8988T (cell line): ENCODE results near the gene SMIM7.

Experiments
- DNase-seq: peaks from one replicate; pipeline ENCODE4 v3.0.0; 2011

SMIM7 gene

DNA sequence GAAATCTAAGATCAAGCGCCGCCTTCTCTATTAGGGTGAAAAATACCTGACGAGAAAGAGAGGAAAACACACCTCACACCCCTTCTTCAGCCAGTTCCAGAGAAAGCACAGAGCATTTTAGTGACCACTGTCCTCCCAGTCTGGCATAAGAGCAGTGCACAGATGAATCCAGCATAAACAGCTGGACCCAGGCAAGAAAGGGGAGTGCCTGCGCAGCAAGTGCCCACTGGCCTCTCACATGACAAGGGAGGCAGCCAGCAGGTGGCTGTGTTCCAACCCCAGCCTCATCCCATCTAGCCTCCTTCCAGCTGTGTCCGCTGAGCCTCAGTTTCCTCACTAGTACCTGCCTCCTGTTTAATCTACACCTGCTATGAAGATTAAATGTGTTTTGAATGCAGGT, 39.9 kb downstream of the SMIM7 start:
- DNase-seq: no peak

DNA sequence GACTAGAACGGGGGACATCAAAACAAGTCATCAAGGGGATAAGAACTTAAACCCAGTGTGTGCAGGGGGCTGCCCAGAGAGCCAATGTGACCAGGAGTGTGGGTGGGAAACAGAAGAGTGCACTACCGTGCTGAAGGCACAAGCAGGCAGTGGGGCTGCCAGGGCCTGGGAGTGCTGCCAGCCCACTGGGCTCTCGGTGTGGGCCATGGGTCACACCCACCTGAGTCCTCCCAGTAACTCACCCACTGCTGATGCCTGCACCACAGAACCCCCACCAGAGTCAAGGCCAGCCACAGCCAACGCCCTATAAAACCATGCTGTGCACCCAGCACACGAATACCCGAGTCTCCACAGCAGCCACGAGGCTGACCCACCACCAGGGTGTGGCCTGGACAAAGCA, 40.5 kb downstream of the SMIM7 start:
- DNase-seq: no peak

DNA sequence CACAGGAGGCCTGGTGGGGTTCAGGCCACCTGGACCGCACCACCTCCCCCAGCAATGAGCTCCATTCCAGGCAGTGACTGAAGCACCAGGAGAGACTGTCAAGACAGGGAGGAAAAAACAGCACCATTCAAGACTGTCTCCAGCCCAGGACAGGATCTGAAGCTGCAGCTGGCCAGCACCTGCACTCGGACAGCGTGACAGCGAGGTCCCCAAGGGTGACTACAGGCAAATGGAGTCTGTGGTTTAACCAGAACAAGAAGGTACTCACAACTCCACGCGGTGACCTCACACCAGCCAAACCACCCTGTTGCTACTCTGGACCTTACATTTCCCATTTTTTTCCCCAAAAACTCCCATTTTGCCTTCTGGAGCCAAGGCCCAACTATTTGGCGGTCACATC, 41.7 kb downstream of the SMIM7 start:
- no peak for DNase-seq

DNA sequence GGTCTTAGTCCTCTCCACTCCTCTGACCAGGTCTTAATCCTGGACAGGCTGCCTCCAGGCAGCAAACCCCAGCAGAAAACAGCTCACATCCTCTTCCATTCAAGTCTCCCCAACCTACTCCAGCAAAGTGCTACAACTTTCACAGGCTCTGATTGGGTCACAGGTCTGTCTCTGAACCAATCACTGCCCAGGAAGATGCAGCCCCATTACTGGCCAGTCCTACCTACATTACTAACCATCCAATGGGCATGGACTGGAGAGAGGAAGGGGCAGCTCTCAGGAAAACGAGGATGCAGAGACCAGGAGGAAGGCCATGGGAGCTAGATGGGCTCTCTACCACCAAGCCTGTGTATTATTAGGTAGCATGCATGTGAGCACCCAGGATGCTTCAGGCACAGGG, 44.1 kb downstream of the SMIM7 start:
- no peak for DNase-seq

DNA sequence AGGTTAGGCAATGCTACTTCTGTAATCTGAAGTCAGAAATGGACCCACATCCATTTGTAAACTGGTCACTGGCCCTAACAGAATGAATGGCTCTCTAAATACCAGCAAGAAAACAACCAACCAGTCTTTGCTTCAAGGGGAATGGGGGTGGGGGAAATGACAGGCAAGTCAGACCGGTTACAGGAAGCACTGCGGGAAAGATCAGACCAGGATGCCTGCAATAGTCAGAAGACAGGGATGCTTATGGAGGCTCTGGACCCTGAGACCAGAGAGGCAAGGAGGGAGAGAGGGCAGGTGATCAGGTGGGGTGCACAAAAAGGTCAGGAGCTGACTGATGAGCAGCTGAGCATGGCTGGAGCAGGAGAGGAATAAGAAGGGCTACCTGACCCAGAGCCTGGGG, 45.0 kb downstream of the SMIM7 start:
- no peak for DNase-seq

DNA sequence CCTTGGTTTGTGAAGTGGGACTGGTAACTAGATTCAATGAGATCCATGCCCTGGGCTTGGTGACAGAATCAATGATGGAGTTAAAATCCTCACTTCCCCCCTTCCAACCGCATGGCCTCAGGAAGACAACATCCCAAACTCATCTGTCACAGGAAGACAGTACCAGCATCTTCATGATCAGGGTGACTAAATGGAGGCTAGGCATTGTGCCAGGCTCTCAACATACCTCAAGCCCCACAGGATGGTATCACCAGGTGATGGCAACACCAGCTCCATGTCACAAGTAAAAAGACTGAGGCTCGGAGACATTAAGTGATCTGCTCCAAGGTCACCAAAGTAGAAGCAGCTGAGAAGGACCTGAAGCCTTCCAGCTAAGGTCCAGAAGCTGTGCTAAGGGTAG, 46.1 kb downstream of the SMIM7 start:
- DNase-seq: no peak

DNA sequence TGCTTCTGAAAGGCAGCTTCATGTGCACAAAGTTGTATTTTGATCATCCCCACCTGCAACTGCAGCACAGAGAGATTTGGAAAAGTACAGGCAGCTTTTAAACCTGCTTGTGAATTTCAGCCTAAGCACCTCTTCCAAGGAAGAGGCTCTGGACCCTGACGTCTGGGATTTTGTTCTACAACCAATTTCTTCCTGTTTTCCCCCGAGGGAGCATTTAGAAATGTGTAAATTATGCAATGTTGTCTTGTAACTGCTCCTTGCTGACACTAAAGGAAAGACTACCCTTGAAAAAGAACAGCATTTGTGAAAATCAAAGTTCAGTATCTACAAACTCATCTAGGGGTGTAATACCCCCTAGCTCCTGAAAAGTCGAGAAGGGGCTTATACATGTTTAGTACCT, 47.3 kb downstream of the SMIM7 start:
- no peak for DNase-seq

DNA sequence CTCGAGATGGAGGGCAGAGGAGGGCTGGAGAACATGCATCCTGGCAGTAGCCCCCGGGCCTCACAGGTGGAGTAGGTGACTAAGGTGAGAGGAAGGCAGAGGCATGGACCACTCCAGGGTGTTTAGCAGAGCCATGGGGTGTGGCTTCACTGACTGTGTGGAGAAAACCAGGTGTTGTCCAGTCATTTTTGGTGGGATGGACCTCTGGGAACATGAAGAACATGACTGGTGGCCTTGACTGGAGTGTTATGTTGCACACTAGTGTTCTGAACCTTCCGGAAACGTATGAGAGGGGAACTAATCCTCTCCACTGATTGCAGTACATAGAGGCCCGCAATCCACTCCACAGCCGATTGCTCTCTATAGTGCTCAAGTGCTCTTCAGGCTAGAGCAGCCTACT, 48.8 kb downstream of the SMIM7 start:
- DNase-seq: no peak

DNA sequence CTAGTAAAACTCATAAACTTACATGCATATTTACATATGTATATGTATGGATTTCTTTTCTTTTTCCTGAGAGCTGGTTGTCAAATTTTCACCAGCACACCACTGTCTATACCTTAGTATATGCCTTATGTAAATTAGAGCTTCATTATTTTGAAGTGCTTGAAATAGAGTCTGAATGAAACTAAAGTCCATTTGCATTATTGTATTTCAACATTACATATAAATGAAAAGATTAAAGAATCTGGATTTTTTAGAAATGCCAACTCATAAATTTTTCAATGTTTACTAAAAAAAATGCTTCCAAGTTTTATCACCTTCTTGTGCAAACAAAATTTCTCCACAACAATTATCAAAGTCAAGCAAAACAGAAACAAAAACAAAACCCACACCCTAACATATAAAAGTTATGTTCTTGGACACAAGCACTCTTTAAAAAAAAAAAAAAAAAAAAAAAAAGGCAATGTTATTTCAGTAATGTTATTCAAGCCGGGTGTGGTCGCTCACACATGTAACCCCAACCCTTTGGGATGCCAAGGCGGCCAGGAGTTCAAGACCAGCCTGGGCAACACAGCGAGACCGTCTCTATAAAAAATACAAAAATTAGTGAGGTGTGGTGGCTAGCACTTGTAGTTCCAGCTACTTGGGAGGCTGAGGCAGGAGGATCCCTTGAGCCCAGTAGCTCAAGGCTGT, 50.3 kb downstream of the SMIM7 start:
- DNase-seq: no peak

DNA sequence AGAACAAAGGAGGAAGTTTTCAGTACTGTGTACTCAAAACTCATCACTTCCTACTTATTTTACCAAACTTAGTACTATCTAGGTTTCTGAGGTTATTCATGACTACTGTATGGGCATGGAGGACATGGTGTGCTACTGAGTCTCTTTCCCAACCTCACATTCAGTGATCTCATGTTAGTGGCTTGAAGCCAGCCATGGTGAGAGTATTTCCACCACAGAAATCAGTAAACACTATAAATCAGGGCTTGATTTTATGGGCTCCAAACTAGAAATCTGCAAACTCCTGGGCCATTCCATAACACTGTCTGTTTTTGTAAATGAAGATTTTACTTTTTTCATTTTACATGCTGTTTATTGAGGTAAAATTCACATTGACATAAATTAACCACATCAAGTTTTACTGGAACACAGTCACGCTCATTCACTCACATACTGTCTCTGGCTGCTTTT, 51.6 kb downstream of the SMIM7 start:
- DNase-seq: no peak

DNA sequence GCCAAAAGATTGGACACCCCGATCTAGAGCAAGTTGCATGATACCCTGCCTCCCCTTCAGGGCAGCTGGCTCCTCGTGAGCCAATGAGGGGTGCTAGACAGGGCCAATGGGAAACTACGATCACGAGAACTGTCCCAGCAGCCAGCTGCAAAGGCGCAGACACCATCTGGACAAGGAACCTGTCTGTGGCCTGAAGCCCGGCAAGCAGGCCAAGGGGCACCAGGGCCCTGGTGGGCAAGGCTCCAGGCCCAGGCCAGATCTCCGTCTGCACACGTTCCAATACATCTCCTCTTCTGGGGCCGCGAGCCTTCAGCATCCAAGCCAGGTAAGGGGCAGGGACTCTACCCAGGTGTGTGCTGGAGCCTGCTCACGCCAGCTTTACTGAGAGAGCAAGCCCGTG, 52.1 kb downstream of the SMIM7 start:
- no peak for DNase-seq

DNA sequence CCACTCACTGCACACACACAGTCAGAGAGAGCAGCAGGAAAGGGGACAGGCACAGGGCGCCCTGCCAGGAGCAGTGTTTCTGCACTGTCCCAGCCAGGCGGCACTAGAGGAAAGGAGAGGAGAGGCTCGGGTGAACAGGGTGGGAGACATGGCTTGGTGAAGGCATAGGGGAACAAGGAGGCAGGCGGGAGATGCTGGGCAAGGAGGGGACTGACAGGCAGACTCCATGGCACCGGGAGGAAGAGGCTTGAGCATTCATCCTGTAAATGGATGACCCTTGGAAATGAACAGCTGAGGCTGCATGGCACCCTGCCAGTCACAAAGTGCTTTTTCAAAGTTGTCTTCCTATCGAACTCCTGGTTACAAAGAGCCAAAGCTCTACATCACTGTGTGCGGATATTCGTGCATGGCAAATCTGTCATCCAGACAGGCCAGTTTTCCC, 54.4 kb downstream of the SMIM7 start:
- DNase-seq: no peak

DNA sequence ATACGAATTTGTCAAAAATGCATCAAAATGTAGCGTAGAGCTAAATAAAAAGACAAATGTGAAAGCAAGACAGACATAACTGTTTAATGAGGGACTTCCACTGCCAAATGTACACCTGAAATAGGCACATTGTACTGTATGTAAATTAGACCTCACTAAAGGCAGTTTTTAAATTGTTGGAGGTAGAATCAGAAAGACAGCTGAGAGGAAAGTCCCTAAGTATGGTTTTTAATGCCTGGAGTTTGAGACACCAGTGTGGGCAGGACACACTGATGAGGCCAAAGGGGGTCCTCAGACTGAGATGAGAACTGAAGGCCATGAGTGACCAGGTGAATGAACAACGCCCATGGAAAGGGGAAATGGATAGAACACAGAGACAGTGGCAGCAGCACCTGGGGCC, 54.8 kb downstream of the SMIM7 start:
- no peak for DNase-seq

DNA sequence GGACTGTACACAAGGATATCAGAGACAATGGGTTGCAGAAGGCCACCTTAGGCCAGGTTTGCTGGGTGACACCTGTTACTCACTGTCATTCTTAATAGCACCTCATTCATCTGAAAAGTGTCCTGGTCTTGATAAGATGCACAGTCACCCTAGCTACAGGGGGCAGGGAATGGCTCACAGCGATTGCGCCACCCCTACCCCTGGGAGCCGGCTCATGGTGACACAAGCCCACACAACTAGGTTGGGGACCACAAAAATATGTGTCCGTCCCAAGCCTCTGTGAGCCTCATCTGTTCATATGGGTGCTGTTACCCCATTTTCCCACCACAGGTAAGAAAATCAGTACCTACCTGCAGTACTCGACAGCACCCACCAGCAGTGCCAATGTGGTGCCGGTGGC, 55.3 kb downstream of the SMIM7 start:
- no peak for DNase-seq

DNA sequence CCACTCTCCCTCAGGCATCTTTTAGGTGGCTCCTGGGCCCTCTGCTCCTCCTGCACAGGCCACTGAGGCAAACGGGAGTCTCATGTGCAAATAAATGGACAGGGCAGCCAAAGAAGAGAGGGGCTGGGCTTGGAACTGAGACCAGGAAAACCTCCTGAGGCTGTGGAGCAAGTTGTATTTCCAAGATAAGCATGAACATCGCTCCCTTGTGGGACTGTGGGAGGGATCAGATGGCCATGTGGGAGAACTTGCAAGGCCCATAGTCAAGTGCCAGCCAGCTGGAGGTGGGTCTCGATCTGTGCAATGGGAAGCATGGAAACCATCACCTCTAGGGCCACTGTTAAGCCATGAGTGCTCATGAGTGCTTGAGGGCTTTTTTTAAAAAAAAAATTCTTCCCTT, 56.9 kb downstream of the SMIM7 start:
- no peak for DNase-seq

DNA sequence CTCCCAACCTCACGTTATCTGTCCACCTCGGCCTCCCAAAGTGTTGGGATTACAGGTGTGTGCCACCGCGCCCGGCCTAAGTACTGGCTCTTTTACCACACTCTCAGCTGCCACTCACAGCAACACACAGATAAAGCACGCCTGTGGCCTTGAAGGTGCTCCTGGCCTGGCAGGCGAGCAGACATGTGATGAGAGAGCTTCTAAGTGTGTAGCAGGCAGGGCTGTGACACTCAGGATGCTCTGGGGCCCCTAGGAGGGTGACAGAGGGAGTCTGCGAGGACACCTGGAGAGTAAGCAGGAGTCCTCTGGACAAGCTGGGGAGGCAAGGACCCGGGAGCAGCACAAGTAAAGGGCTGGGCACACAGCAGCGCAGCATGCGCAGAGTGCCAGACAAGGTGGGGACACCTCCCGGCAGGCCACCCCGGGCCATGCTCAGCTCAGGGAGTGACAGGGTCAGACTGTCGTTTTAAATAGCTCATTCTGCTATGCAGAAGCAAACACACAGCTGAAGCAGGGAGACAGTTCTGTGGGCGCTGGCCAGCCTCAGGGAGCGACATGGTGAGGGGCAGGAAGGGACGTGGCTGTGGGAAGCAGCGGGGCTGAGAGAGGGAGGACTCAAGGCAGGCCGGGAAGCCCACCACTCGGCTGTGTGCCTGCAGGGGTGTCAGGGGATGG, 58.4 kb downstream of the SMIM7 start:
- DNase-seq: no peak

DNA sequence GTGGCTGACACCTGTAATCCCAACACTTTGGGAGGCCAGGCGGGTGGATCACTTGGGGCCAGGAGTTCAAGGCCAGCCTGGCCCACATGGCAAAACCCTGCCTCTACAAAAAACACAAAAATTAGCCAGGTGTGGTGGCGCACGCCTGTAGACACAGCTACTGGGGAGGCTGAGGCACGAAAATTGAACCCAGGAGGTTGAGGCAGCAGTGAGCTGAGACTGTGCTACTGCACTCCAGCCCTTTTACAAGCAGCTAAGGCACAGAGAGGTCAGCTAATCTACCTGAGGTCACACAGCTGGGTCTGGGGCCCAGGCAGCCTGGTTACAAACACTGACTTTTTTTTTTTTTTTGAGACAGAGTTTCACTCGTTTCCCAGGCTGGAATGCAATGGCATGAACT, 59.1 kb downstream of the SMIM7 start:
- no peak for DNase-seq

DNA sequence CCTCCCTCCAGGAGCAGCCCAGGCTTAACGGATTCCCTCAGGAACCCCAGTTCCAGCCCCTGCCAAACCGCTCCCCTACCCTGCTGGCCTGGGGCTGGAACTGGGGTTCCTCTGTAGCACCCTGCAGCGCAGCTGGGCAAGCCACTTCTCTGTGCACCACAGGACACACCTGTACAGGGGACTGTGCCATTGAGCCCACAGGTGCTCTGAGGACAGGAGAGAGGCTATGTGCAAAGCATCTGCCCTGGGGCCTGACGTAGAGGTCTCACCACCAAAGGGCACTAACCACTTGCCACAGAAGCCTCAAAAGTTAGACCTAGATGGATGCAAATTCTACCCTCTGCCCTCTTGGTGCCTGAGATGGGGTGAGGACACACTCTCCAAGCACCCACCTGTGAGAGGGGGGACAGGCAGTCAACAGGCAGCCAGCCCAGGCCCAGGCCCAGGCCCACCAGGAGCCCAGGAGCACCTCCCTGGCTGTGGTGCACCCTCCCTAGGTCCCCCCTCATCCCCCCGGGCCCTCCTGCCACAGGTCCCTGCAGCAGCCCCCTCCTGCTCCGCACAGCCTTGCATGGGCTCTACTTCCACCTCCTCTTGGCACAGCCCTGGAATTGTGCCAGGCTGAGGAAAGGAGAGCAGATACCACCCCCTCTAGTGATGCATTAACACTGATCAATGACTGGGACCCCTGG, 60.1 kb downstream of the SMIM7 start:
- DNase-seq: no peak

DNA sequence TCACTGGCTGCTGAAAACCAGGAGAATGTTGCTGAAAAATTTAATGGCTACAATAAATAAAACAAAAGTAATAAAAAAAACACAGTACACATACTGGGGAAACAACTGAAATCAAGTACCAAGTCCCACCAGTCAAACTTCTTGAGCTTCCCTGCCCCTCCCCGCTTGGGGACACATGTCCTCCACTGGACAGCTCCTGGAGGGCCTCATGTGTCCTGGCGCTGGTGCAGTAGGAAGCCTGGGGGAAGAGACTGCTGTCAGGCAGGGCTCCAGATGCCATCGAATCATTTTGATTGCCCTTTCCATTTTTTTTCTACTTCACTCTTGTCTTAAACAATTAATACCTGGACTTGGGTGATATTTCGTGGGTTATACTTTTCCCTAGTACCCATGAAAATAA, 61.1 kb downstream of the SMIM7 start:
- no peak for DNase-seq

DNA sequence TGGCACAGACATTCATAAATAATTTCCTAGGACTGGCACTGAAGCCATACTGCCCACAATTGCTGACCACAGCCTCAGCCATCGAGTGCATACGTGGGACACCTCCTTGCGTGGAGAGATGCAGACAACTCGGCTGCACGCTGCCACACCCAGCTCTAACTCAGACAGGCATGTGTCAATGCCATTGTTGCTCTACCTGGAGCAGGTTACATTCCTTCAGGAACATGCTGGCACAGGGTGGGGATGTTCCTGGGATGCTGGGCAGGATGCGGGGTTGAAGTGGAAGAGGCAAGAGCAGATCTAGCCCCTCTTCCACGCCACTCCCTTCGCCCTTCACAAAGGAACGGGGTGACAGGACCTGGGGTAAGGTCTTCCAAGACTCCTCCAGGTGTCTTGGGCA, 63.5 kb downstream of the SMIM7 start:
- DNase-seq: no peak
